DLD1 (cell line): ENCODE results near the gene OPTC.

ENCODE experiments used
- in situ Hi-C: cut with HindIII; loops from 2 replicates; pipeline ENCODE4 v1.10.0; 2017; ENCODE audit warnings: low sequenced_read_pairs

Gene OPTC

DNA sequence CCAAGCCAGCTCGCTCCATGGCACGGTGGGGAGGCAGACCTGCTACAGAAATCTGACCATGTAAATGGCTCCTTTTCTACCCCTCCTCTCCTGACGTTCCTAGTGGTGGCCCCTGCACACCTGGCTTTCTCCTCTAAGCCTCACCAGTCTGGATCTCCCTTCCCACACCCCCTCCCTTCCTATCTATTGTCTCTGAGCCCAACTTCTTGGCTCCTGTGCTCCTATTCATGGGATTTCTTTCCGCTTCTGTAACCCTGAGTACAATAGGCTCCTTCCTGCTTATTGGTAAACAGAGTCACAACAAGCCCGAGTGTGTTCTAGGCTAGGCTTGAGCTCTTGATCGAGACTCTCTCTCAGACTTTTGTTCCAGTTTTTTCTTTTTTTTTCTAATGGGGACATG, 17.6 kb downstream of the OPTC start:
- in situ Hi-C loops = loop anchor here (25.0 kb wide), 1 partner anchor 201 kb away; no protein-coding TSS in a partner anchor

DNA sequence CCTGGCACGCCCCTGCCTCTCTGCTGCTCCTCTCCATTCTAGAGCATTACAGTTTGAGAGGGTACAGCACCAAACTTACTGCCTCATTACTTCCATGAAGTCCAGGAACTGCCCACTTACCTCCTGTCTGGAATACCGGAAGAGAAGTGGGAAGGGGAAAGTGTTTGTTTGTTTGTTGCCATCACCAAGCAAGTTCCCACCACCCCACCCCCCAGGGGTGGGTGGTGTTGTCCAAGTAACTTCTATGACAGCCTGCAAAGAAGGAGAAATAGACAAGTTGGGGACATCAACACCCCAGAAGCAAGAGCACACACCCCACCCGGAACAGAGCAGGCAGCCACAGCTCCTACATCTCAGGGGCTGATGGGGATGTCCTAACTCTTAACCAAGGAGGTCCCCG, 18.0 kb downstream of the OPTC start:
- in situ Hi-C loops = loop anchor here (25.0 kb wide), 1 partner anchor 200 kb away; no protein-coding TSS in a partner anchor

DNA sequence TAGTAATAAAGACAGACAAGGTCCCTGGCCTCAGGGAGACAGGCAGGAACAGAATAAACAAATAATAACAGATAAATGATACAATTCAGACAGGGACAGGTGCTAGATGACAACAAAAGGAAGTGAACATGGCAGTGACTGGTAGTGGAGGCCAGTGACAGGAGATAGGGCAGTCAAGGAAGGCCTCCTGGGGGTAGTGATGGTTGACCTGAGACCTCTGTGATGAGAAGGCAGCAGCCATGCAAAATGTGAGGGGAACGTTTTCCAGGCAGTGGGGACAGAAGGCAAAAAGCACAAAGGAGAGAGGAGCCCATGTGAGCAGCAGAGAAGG, 18.5 kb downstream of the OPTC start:
- in situ Hi-C loops = loop anchor here (25.0 kb wide), 1 partner anchor 200 kb away; no protein-coding TSS in a partner anchor

DNA sequence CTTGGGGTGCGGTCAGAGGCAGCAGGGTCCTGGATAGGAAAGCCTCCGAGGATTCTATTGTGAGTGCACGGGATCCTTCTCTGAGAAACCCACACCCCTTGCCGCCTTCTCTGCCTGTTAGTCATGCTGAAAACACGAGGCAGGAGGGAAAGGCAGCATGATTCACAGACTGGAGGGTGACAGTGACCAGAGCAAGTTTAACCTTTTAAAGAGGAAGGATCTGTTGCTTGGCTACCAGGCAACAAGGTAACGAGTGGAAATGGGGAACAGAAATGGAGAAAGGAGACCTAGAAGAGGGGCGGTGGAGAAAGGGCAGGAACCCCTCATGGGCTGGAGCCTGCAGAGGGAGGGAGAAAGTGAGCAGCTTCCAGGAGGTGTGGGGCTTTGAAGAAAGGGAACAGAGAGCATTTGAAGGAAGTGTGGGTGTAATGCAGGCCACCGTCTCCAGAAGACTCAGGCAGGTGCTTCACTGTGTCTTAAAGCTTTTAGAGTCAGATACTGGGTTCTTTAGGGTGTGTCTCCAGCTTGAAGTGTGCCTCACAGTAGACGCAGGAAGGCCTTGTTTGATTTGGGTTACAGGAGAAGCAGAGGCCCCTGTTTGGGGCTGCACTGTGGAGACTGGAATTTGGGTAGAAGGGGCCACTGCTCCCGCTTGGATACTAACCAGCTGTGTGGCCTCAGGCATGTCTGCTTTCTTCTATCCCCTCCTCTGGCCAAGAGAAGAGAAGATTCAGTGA, 19.1 kb downstream of the OPTC start:
- in situ Hi-C loops = loop anchor here (25.0 kb wide), 1 partner anchor 199 kb away; no protein-coding TSS in a partner anchor

DNA sequence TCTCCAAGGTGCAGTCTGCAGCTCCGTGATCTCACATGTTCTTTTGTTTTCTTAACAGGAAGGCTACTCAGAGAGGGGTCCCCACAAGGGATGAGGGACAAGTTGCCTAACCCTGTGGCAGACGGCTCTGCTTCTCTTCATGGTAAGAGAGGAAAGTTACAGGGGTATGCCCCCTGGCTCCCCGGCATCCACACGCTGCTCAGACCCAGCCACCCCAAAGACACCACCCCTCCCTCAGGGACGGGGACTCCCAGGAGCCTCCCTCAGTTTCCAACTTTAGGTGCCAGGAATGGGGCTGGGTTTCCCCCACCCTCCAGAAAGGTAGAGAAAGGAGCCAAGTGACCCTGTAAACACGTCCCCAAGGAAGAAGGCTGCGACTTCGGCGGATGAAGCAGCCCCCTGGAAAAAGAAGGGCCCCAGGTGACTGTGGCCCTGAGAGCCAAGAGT, 19.7 kb downstream of the OPTC start:
- in situ Hi-C loops = loop anchor here (25.0 kb wide), 1 partner anchor 199 kb away; no protein-coding TSS in a partner anchor

DNA sequence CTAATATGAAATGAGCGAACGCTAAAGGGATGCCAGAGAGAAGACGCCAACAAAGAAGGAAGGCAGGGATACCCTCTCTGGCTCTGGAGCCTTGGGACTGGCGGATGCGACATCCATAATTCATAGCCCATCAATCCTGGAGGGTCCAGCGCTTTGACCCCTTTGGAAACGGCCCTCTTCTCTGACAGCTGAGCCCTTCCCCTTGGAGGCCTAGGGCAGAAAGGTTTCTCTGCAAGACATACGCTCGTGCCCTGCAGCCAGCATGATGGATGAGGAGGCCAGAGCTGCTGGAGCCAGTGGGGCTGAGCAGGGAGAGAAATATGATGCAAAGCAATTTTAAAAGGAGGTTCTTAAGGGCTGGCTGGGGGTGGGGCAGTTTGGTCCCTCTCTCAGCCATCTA, 22.2 kb downstream of the OPTC start:
- in situ Hi-C loops = loop anchor here (25.0 kb wide), 1 partner anchor 196 kb away; no protein-coding TSS in a partner anchor

DNA sequence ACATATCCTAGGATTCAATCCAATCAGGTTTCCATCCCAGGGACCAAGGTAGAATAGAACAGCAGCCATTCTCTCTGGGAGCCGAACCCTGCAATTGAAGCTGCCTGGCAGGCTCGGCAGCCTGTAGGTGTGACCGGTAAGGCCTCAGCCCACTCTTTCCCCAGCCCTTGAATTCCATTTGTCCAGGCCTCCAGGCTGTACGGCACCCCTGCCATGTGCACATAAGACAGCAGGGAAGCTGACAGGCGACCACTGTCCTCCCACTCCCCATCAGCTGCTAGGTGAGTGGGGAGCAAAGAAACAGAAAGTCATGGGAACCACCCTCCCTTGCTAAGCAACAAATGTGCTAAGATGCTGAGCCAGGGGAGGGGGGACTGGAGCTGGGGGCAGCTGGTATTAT, 23.0 kb downstream of the OPTC start:
- in situ Hi-C loops = loop anchor here (25.0 kb wide), 1 partner anchor 195 kb away; no protein-coding TSS in a partner anchor

DNA sequence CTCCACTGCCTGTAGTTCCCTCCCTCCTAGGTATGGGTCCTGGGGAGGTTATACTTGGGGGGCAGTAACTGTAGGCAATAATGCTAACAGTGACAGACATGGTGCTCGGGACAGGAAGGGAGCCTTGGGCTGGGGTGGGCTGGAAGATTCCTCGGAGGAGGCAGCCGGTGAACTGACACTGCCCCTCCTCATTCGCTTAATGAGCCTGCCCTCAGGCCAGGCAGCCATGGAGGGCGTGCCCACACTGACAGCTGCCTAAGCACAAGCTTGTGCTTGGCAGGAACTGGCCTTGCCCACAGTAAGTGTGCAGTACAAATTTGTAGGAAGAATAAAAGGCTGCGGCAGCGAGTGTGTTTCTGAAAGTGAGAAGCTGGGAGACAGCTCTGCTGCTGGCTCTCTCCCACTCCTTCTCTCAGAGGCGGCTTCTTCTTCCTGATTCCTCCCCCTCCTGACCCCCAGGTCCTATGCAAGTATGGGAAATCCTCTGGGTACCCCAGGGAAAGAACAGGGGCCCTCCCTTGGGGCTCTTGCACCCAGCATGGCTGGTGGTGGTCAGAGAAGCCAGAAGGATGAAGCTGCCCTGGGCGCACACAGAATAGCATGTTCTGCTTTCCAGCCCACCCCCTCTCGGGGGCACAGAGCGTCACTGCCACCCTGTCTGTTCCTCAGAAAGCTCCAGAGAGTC, 23.6 kb downstream of the OPTC start:
- in situ Hi-C loops = loop anchor here (25.0 kb wide), 1 partner anchor 195 kb away; no protein-coding TSS in a partner anchor

DNA sequence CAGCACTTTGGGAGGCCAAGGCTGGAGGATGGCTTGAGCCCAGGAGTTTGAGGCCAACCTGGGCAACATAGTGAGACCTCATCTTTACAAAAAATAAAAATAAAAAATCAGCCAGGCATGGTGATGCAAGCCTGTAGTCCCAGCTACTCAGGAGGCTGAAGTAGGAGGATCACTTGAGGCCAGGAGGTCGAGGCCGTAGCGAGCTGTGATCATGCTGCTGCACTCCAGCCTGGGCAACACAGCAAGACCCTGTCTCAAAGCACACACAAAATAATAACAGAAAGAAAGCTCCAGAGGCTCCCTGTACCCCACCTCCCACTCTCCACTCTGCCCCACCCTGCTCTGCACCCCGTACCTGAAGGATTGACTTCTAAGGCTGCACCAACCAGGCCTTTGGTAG, 24.2 kb downstream of the OPTC start:
- in situ Hi-C loops = loop anchor here (25.0 kb wide), 1 partner anchor 194 kb away; no protein-coding TSS in a partner anchor

DNA sequence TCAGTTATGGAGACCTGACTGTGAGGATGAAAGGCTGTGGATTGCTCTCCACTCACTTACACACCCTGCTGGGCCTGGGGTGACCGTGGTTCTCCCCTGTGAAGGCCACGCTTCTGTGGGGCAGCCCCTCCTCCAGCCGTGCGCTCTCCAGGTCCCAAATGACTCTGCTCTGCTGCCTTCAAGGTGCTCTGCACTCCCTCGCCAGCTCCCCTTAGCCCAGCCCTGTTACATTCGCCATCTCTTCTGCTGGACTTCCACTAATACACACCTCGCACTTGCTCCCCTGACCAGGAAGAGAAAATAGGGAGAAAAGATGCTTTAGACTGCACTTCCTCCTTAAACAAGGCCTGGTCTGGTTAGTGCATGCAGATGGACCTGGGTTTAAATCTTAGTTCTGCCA, 24.6 kb downstream of the OPTC start:
- in situ Hi-C loops = loop anchor here (25.0 kb wide), 1 partner anchor 194 kb away; no protein-coding TSS in a partner anchor

DNA sequence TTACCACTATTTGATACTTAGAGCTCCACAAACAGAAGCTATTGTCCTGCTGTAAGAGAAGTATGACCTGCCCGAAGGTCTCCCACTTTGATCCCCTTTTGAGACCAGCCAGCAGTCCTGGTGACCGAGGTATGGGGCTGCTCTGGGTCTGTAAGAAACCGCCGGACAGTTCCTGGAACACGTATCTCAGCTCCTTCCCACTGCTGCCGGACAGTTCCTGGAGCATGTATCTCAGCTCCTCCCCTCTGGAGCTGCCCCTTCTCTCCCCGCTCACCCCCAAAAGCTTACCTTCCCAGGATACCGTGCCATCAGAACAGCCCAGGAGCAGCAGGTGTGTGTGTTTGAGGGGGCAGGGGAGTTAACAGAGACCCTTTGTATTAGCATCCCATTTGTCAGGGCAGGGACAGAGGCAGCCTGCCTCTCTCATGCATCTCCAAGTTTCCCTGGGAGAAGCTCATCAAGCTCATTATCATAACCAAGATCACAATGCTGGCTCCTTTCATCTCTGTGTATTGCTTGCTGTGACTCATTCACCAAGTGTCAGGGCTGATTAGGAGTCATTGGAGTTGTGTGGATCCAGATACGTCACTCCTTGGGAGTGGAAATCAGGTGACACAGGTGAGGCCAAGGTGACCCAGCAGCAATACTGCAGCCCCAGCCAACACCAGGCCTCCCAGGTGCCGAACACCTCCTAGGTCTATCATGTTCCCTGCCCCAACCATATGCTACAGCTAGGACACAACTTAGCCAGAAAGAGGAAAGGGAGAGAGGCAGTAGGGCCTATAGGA, 25.3 kb downstream of the OPTC start:
- in situ Hi-C loops = loop anchor here (25.0 kb wide), 1 partner anchor 193 kb away; no protein-coding TSS in a partner anchor

DNA sequence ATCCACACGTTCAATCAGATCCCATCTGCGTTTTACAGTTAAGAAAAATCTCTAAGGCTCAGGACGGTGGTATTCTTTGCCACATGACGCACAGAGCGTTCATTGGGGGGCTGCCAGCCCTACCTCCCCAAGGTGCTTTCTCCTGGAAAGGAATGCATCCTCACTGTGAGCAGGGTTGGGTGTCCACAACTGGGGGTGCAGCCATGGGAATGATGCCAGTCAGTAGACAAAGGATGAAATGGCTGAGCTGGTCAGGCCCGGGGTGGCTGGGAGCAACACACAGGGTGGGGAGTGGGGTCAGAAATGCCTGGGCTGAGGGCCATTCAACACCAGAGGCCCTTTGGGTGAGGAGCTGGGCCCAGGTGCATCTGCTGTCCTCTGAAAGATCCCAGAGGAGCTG, 25.9 kb downstream of the OPTC start:
- in situ Hi-C loops = loop anchor here (25.0 kb wide), 1 partner anchor 192 kb away; no protein-coding TSS in a partner anchor

DNA sequence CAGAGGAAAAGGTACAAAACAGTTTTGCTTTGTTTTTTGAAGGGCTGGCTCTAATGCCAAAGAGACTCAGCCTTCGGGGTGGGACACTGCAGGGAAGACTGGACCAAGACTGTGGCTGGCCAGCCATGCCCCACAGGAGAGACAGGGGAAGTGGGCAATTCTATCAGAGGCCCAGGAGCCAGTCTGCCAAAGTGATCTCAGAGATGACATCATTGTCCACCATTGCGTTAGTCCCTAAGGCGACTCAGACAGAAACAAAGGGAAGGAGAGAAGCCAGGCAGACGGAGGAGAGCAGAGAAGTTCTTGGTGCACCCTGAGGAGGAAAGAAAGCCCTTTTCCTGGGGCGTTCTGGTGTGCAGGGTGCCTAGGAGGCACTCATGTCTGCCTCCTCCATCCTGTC, 26.4 kb downstream of the OPTC start:
- in situ Hi-C loops = loop anchor here (25.0 kb wide), 1 partner anchor 192 kb away; no protein-coding TSS in a partner anchor

DNA sequence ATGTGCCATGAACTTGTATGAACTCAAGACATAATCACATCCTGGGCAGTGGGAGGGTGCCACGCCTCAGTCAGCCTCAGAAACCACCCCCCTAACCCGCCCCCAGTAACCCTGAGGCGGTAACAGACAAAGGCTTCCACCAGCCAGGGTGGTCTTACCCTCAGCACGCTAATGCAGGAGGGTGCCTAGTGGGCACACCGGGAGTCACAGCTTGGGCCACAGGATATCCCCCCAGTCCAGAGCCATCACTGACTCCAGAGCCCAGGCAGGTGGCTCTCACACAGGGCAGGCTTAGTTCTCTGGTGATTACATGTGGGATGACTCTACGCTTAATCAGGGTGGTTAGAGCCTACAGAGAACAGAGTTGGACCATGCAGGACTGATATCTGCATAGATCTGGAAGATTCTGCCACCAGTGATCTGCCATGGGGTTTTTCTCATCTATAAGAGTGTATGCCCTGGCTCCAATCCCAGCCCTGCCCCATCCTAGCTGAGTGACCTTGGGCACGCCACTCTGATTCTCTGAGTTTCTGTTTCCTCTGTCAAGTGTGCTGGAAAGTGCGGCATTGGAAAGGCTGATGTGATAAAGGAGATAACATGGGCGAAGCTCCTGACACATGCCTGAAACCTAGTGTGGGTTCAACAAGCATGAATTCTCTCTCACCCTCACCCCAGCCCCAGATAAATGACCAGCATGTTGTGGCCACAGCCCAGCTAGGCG, 27.3 kb downstream of the OPTC start:
- in situ Hi-C loops = loop anchor here (25.0 kb wide), 1 partner anchor 191 kb away; no protein-coding TSS in a partner anchor

DNA sequence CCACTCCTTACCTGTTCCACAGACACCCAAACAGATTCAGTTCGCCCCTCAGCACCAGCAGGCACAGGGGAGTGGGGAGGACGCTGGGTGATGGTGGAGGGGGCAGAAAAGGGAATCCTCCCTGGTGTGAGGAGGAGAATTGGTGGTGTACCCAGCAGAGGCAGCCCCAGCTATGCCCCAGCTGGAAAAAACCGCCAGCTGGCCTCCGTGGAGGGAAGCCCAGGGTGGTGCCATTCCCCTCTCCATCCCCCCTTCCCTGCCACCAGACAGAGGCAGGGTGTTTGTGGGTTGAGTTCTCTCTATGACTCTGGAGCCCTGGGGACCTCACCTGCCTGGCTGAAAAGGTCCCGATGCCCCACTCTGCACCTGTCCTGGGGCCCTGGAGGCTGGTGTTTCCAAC, 27.9 kb downstream of the OPTC start:
- in situ Hi-C loops = loop anchor here (25.0 kb wide), 1 partner anchor 190 kb away; no protein-coding TSS in a partner anchor

DNA sequence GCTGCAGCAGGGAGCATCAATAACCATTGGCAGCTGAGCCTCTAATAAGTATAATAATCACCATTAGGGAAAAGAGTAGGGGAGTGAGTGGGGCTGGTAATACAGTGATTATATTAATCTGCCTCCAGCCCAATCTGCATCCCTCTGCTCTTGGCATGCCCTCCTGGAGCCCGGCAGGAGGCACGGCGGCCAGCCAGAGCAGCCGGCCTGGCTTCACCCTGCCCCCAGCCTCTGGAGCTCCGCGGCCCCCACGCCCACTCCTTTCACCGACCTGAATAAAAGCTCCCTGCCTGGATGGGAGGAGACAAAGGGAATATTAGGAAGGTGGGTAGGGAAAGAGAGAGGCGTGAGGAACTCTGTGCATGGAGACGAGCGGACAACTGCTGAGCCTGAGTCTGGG, 28.3 kb downstream of the OPTC start:
- in situ Hi-C loops = loop anchor here (25.0 kb wide), 1 partner anchor 190 kb away; no protein-coding TSS in a partner anchor

DNA sequence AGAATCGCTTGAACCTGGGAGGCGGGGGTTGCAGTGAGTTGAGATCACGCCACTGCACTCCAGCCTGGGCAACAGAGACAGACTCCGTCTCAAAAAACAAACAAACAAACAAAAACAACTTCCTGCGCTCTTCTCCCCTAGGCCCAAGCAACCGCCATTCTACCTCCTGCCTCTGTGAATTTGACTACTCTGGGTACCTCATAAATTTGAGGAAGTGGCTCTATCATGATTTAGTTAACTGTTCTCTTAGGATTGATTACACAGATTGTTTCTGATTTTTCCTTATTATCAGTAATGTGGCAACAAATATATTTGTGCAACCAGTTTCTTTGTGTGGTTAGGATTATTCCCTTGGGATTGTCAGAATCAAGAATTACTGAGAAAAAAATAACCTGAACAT, 29.7 kb downstream of the OPTC start:
- in situ Hi-C loops = loop anchor here (25.0 kb wide), 1 partner anchor 189 kb away; no protein-coding TSS in a partner anchor

DNA sequence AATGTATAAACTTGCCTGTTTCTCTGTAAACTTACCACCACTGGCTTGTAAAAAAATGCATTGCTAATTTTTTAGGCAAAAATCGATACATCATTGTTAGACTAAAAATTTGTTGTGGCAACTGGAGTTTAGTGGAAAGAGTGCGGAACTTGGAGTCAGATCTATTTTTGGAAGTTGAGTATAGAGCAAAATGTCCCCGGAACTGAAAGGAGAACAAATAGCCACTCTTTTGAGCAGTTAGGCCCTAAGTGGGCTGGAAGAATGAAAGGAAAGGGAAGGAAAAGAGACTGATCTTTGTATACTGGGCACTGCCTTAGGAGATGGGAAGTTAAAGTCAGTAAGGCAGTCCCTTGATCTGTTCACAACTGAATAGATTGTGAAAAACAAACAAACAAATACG, 30.2 kb downstream of the OPTC start:
- in situ Hi-C loops = loop anchor here (25.0 kb wide), 1 partner anchor 188 kb away; no protein-coding TSS in a partner anchor

DNA sequence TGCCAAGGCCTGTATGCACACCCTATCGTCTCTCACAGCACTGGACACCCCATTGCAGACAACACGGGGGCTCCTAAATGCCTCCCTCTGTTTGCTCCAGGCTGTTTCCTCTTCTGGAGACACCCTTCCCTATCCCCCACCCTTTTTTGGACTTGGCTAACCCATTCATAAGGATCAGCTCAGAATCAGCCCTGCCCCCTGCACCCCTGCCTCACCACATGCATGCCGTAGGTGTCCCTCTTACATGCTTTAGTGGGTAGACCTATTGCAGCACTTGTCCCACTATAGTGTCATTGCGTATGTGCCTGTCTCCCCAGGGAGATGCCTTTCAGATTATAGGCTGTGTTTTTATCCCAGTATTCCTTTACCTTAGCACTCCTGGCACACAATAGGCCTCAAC, 30.9 kb downstream of the OPTC start:
- in situ Hi-C loops = loop anchor here (25.0 kb wide), 1 partner anchor 187 kb away; no protein-coding TSS in a partner anchor

DNA sequence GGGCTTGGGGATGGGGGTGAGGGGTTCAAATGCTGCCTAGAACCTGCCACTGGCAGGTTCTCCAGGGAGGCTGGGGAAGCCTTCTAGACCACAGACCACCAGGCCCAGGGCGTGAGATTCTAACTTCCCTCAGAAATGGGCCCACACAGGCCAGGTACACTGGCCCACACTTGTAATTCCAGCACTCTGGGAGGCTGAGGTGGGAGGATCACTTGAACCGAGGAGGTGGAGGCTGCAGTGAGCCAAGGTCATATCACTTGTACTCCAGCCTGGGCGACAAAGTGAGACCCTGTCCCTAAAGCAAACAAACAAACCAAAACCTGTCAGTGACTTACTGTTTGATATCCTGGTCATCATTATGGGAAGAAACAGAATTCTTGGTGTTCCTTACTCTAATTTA, 31.7 kb downstream of the OPTC start:
- in situ Hi-C loops = no loop called here
